ENCODE measurements around the gene SLC17A3. TPM values are rescaled to one million over a fixed set of nuclear protein-coding genes. Genes with fewer than 3 reads are reported as not detected.

Gene SLC17A3
- total and polyA plus RNA-seq, 2 donors (not counting 1 experiment from before 2014, with no cell fraction given): not detected

DNA sequence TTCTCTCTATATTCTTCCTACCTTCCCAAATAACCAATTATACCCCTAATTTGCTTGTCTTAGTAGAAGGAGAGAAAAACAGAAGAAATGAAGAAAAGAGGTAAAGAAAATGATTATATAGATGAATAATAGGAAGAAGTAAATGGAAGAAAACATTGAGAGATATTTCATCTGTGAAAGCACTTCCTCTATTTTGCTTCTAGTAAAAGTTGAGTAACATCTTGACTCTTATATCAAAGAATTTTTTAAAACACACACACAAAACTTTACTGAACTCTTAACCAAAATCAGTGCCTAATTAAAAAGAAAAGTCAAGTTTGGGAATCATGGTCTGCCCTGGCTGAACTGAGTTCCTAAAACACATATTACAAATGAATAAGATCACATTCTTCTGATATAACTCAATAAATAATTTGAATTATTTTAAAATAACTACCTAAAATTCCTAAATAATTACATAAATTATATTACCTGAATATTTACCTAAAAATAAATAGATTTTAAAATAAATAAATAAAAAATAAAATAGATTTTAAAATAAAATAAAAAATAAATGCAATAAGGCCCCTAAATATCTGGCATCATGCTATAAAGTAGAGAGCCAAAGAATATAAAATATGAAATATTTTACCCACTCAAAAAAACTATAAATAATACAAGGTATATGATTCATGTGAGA, 47.6 kb upstream of the SLC17A3 start:
- H4K20me1 ChIP-seq (ENCODE audit: control insufficient read depth, insufficient read depth, low read length, poor library complexity, severe bottlenecking): no peaks in the 10 kb centered on the region
- Mint-ChIP-seq H3K27me3 (peaks cover 3% of the 10 kb centered on the region), H3K4me1 (no peaks in the 10 kb centered on the region), H3K27ac (no peak overlapping the region), H3K9me3 (ENCODE audit: insufficient read depth) (no peaks in the 10 kb centered on the region), H3K4me3 (no peak overlapping the region)
- H3K4me1 ChIP-seq (ENCODE audit: control insufficient read depth in 2 of 2, insufficient read depth in 2 of 2, low read length in 2 of 2): no peaks in the 10 kb centered on the region
- no peak overlapping the region for H3K4me2 ChIP-seq (replicated peaks; ENCODE audit: low read depth, low read length, poor library complexity, severe bottlenecking)
- POLR2A ChIA-PET: no interaction called here
- no peaks in the 10 kb centered on the region for H3K27me3 ChIP-seq (replicated peaks in 1 of 4; ENCODE audit: control extremely low read depth in 1 of 4, control insufficient read depth in 3 of 4, insufficient read depth in 4 of 4, low read length in 3 of 4)
- no peak for ATAC-seq (ENCODE audit: low read depth)
- TF ChIP-seq EZH2 (IDR thresholded peaks at IDR 0.05; ENCODE audit: borderline replicate concordance, insufficient read depth, low read depth, low read length, poor library complexity, severe bottlenecking): no peak
- TF ChIP-seq, protein P1, sequence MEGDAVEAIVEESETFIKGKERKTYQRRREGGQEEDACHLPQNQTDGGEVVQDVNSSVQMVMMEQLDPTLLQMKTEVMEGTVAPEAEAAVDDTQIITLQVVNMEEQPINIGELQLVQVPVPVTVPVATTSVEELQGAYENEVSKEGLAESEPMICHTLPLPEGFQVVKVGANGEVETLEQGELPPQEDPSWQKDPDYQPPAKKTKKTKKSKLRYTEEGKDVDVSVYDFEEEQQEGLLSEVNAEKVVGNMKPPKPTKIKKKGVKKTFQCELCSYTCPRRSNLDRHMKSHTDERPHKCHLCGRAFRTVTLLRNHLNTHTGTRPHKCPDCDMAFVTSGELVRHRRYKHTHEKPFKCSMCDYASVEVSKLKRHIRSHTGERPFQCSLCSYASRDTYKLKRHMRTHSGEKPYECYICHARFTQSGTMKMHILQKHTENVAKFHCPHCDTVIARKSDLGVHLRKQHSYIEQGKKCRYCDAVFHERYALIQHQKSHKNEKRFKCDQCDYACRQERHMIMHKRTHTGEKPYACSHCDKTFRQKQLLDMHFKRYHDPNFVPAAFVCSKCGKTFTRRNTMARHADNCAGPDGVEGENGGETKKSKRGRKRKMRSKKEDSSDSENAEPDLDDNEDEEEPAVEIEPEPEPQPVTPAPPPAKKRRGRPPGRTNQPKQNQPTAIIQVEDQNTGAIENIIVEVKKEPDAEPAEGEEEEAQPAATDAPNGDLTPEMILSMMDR (IDR thresholded peaks at IDR 0.05): no peak
- intact Hi-C loops (cut with micrococcal nuclease): no loop called here
- no peak overlapping the region for H3K27ac ChIP-seq (ENCODE audit: low read length in 2 of 2)
- CTCF ChIA-PET: no interaction called here
- DNase-seq: no peak
- no peaks in the 10 kb centered on the region for H3K9me3 ChIP-seq (ENCODE audit: control extremely low read depth in 1 of 3, control insufficient read depth in 2 of 3, insufficient read depth in 1 of 3, low read length in 2 of 3)
- no peak overlapping the region for H3K4me3 ChIP-seq (ENCODE audit: control extremely low read depth in 1 of 5, extremely low read depth in 1 of 5, insufficient read depth in 1 of 5, low read depth in 2 of 5, low read length in 4 of 5)
- no peaks in the 10 kb centered on the region for H3K36me3 ChIP-seq (replicated peaks in 1 of 2; ENCODE audit: control extremely low read depth in 1 of 2, control insufficient read depth in 1 of 2, extremely low read depth in 1 of 2, insufficient read depth in 2 of 2, low read length in 1 of 2)
- no peak overlapping the region for H3K9ac ChIP-seq (ENCODE audit: low read length)
- no peak overlapping the region for H2AFZ ChIP-seq (ENCODE audit: insufficient read depth, low read depth, low read length, poor library complexity, severe bottlenecking)
- H3K79me2 ChIP-seq (ENCODE audit: control insufficient read depth, insufficient read depth, low read length): no peaks in the 10 kb centered on the region

DNA sequence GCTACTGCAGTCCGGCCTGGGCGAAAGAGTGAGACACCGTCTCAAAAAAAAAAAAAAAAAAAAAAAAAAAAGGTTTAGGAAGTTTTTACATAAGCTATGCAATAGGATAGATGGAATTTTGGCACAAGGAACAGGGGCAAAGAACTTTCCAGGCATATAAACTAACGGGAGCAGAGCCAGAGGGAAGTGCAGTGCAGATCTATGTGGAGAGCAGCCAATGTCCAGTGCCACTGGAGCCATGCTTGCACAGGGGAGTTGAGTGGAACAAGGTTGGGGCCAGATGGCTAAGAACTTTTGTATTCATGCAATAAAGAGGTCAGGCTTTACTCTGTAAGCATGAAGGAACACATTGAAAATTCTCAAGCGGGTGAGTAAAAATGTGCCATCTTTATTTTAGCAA, 45.6 kb upstream of the SLC17A3 start:
- intact Hi-C loops (cut with micrococcal nuclease): no loop called here
- 67% methylated on average over 2 of the region's 5 CpGs for WGBS (ENCODE audit: insufficient coverage)
- Mint-ChIP-seq H3K9me3 (ENCODE audit: insufficient read depth) (no peaks in the 10 kb centered on the region), H3K4me1 (no peaks in the 10 kb centered on the region), H3K4me3 (no peak overlapping the region), H3K27me3 (peaks cover 10% of the 10 kb centered on the region), H3K27ac (no peak overlapping the region)
- no peak overlapping the region for H3K4me2 ChIP-seq (replicated peaks; ENCODE audit: low read depth, low read length, poor library complexity, severe bottlenecking)
- H3K4me1 ChIP-seq (ENCODE audit: control insufficient read depth in 2 of 2, insufficient read depth in 2 of 2, low read length in 2 of 2): no peaks in the 10 kb centered on the region
- ATAC-seq (ENCODE audit: low read depth) (no peak), DNase-seq (no peak)
- no peak overlapping the region for H3K9ac ChIP-seq (ENCODE audit: low read length)
- no peaks in the 10 kb centered on the region for H3K36me3 ChIP-seq (replicated peaks in 1 of 2; ENCODE audit: control extremely low read depth in 1 of 2, control insufficient read depth in 1 of 2, extremely low read depth in 1 of 2, insufficient read depth in 2 of 2, low read length in 1 of 2)
- no peaks in the 10 kb centered on the region for H4K20me1 ChIP-seq (ENCODE audit: control insufficient read depth, insufficient read depth, low read length, poor library complexity, severe bottlenecking)
- H3K27ac ChIP-seq (ENCODE audit: low read length in 2 of 2): no peak overlapping the region
- no peak for TF ChIP-seq EZH2 (IDR thresholded peaks at IDR 0.05; ENCODE audit: borderline replicate concordance, insufficient read depth, low read depth, low read length, poor library complexity, severe bottlenecking)
- TF ChIP-seq, protein P1 (IDR thresholded peaks at IDR 0.05): no peak
- ChIA-PET POLR2A (no interaction called here), CTCF (interaction anchor here (1.0 kb wide), 1 partner anchor 18 kb away, joined by 4 read pairs; no protein-coding TSS in a partner anchor)
- no peak overlapping the region for H2AFZ ChIP-seq (ENCODE audit: insufficient read depth, low read depth, low read length, poor library complexity, severe bottlenecking)
- no peaks in the 10 kb centered on the region for H3K79me2 ChIP-seq (ENCODE audit: control insufficient read depth, insufficient read depth, low read length)
- no peaks in the 10 kb centered on the region for H3K9me3 ChIP-seq (ENCODE audit: control extremely low read depth in 1 of 3, control insufficient read depth in 2 of 3, insufficient read depth in 1 of 3, low read length in 2 of 3)
- H3K4me3 ChIP-seq (ENCODE audit: control extremely low read depth in 1 of 5, extremely low read depth in 1 of 5, insufficient read depth in 1 of 5, low read depth in 2 of 5, low read length in 4 of 5): no peak overlapping the region
- H3K27me3 ChIP-seq (replicated peaks in 1 of 4; ENCODE audit: control extremely low read depth in 1 of 4, control insufficient read depth in 3 of 4, insufficient read depth in 4 of 4, low read length in 3 of 4): no peaks in the 10 kb centered on the region
